Testis (tissue), 2 donors: ENCODE data around the gene FBXO46.

Experiments
- POLR2A ChIP-seq: fragments of 450-650 bp; IDR thresholded peaks from one replicate; pipeline ENCODE4 v1.6.1; 2017; ENCODE audit warnings: antibody characterized with exemption, mild to moderate bottlenecking, moderate library complexity
- TF ChIP-seq, protein P1 (sequence below), 3 experiments: fragments of 450-650 bp in 2 of 3; fragments of 200-600 bp in 1 of 3; sonication (generic) in 1 of 3; IDR thresholded peaks; one replicate each; pipeline ENCODE4 v1.5.1; 2016 to 2019; ENCODE audit warnings: antibody characterized with exemption in 3 of 3, mild to moderate bottlenecking in 2 of 3, moderate library complexity in 1 of 3

DNA sequence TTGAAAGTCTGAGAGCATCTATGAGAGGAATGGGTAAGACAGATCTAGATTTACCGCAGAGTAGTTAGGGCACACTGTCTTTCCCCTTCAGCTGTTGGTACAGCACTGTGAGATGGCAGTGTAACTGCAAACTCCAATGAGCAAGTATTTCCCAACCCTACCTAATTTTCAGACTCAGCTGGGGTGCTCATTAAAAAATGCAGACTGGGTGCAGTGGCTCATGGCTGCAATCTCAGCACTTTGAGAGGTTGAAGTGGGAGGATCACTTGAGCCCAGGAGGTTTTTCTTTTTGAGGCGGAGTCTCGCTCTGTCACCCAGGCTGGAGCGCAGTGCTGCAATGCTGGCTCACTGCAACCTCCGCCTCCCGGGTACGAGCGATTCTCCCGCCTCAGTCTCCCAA is 25.6 kb downstream of the FBXO46 start:
- TF ChIP-seq, protein P1, sequence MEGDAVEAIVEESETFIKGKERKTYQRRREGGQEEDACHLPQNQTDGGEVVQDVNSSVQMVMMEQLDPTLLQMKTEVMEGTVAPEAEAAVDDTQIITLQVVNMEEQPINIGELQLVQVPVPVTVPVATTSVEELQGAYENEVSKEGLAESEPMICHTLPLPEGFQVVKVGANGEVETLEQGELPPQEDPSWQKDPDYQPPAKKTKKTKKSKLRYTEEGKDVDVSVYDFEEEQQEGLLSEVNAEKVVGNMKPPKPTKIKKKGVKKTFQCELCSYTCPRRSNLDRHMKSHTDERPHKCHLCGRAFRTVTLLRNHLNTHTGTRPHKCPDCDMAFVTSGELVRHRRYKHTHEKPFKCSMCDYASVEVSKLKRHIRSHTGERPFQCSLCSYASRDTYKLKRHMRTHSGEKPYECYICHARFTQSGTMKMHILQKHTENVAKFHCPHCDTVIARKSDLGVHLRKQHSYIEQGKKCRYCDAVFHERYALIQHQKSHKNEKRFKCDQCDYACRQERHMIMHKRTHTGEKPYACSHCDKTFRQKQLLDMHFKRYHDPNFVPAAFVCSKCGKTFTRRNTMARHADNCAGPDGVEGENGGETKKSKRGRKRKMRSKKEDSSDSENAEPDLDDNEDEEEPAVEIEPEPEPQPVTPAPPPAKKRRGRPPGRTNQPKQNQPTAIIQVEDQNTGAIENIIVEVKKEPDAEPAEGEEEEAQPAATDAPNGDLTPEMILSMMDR (IDR thresholded peaks at IDR 0.05), result no peak
- no peak for TF ChIP-seq POLR2A
